NCI-H1092 treated with DMSO at 0.1 percent for 48 hours (cell line): Measurements from ENCODE around the gene LAMA5.

Experiments
- DNase-seq: peaks from one replicate; lab custom pipeline; 2025; lab: John Stamatoyannopoulos, UW

Gene LAMA5

GRCh38 chr20:62284448-62284847 is 82.7 kb downstream of the LAMA5 start:
- no peak for DNase-seq

GRCh38 chr20:62282877-62283503 is 84.1 kb downstream of the LAMA5 start:
- DNase-seq = no peak

- DNase-seq = no peak
Measured at GRCh38 chr20:62282103-62282502, 85.0 kb downstream of the LAMA5 start.

- no peak for DNase-seq
Measured at GRCh38 chr20:62281161-62281933, 85.8 kb downstream of the LAMA5 start.

- no peak for DNase-seq
Measured at GRCh38 chr20:62280303-62280702, 86.8 kb downstream of the LAMA5 start.

- no peak for DNase-seq
Measured at GRCh38 chr20:62277253-62277652, 89.9 kb downstream of the LAMA5 start.

GRCh38 chr20:62276439-62276838 is 90.7 kb downstream of the LAMA5 start:
- no peak for DNase-seq

- no peak for DNase-seq
Measured at GRCh38 chr20:62275219-62275618, 91.9 kb downstream of the LAMA5 start.

- no peak for DNase-seq
Measured at GRCh38 chr20:62274332-62274950, 92.7 kb downstream of the LAMA5 start.

- DNase-seq = no peak
Measured at GRCh38 chr20:62273416-62273815, 93.7 kb downstream of the LAMA5 start.

- no peak for DNase-seq
Measured at GRCh38 chr20:62272200-62272599, 94.9 kb downstream of the LAMA5 start.

GRCh38 chr20:62269871-62270270 is 97.2 kb downstream of the LAMA5 start:
- DNase-seq = no peak

GRCh38 chr20:62269378-62269777 is 97.7 kb downstream of the LAMA5 start:
- DNase-seq = no peak

GRCh38 chr20:62268228-62268900 is 98.7 kb downstream of the LAMA5 start:
- no peak for DNase-seq

GRCh38 chr20:62267543-62267942 is 99.6 kb downstream of the LAMA5 start:
- DNase-seq = no peak

GRCh38 chr20:62266851-62267250 is 100.3 kb downstream of the LAMA5 start:
- no peak for DNase-seq

GRCh38 chr20:62266340-62266739 is 100.8 kb downstream of the LAMA5 start:
- no peak for DNase-seq

- no peak for DNase-seq
Measured at GRCh38 chr20:62265365-62265764, 101.7 kb downstream of the LAMA5 start.

GRCh38 chr20:62263396-62263795 is 103.7 kb downstream of the LAMA5 start:
- DNase-seq = no peak

- DNase-seq = no peak
Measured at GRCh38 chr20:62262064-62262463, 105.0 kb downstream of the LAMA5 start.

- no peak for DNase-seq
Measured at GRCh38 chr20:62259294-62259565, 107.9 kb downstream of the LAMA5 start.
